ENCODE data around the gene SSBP3. TPM values are rescaled to one million over a fixed set of nuclear protein-coding genes. Genes with fewer than 3 reads are reported as not detected.

SSBP3 gene
- total RNA-seq, 1 experiment from 2014 or later = 37.5 TPM

DNA sequence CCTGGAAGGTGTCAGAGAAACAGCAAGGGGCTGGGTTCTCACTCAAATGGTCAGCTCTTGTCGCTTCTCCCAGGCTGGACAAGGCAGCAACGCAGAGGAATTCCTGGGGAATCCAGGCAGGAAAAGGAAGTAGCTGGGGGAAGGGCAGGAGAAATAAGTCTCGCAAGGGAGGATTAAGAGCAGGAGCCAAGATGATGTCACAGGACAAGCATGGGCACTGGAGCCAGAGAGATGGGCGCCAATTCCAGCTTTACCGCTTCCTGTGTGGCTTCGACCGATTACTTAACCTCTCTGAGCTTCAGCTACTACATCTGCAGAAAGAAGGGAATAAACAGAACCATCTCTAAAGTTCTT is 70.5 kb downstream of the SSBP3 start:
- POLR2A ChIA-PET = no interaction called here
- Histone ChIP-seq H4K20me1 (ENCODE audit: insufficient read depth) (no peaks in the 10 kb centered on the region), H2AFZ (ENCODE audit: low read depth, low read length, poor library complexity, severe bottlenecking) (no peak overlapping the region), H3K4me1 (ENCODE audit: control insufficient read depth in 1 of 2, insufficient read depth in 2 of 2, low read length in 2 of 2) (peaks cover 0 to 3% of the 10 kb centered on the region in 2 experiments; a peak in 1 of 4 replicates), H3K27me3 (ENCODE audit: insufficient read depth, low read length) (no peaks in the 10 kb centered on the region), H3K9ac (ENCODE audit: low read length) (no peak overlapping the region), H3K9me3 (ENCODE audit: control insufficient read depth in 1 of 2, insufficient read depth in 1 of 2, low read depth in 1 of 2, low read length in 2 of 2) (no peaks in the 10 kb centered on the region), H3K4me3 (replicated peaks in 1 of 2; ENCODE audit: low read depth in 1 of 2, low read length in 2 of 2) (no peak overlapping the region), H3K79me2 (ENCODE audit: insufficient read depth, low read length) (no peaks in the 10 kb centered on the region), H3K36me3 (ENCODE audit: control insufficient read depth in 1 of 2, insufficient read depth in 2 of 2, low read length in 2 of 2) (no peaks in the 10 kb centered on the region), H3K4me2 (ENCODE audit: low read length) (no peak overlapping the region), H3K27ac (ENCODE audit: low read depth, low read length) (no peak overlapping the region), H3K9me2 (ENCODE audit: insufficient read depth) (no peaks in the 10 kb centered on the region)
- RAD21 ChIA-PET (ENCODE audit: low non-redundant PET in 1 of 2, low total read pairs in 2 of 2, uncharacterized antibody in 2 of 2, unreplicated experiment in 2 of 2) = no interaction called here
- intact Hi-C loops (cut with micrococcal nuclease) = no loop called here
- CTCF ChIA-PET = no interaction called here
- no peak for TF ChIP-seq ELF1 (IDR thresholded peaks at IDR 0.05; ENCODE audit: borderline replicate concordance, low read depth)
- no peak for ATAC-seq
- DNase-seq (ENCODE audit: low read depth, low spot score) = no peak
- no TSS peak for BruUV-seq (replicated peaks)

GRCh38 chr1:54335011-54335754 is 71.0 kb downstream of the SSBP3 start:
- no peaks in the 10 kb centered on the region for H4K20me1 ChIP-seq (ENCODE audit: insufficient read depth)
- H3K4me3 ChIP-seq (replicated peaks in 1 of 2; ENCODE audit: low read depth in 1 of 2, low read length in 2 of 2) = no peak overlapping the region
- no peak for DNase-seq (ENCODE audit: low read depth, low spot score)
- H3K27me3 ChIP-seq (ENCODE audit: insufficient read depth, low read length) = no peaks in the 10 kb centered on the region
- ChIA-PET POLR2A (no interaction called here), RAD21 (ENCODE audit: low non-redundant PET in 1 of 2, low total read pairs in 2 of 2, uncharacterized antibody in 2 of 2, unreplicated experiment in 2 of 2) (no interaction called here), CTCF (no interaction called here)
- TF ChIP-seq SP1 (IDR thresholded peaks at IDR 0.05; ENCODE audit: low read depth) (no peak), ZFX (IDR thresholded peaks at IDR 0.05) (no peak), EZH2 (IDR thresholded peaks at IDR 0.05) (no peak), POLR2A (IDR thresholded peaks at IDR 0.05; ENCODE audit: borderline replicate concordance, extremely low read depth, insufficient read depth, insufficient read length) (no peak), EGR1 (IDR thresholded peaks at IDR 0.05; ENCODE audit: low read depth) (no peak), FOSL1 (IDR thresholded peaks at IDR 0.05; ENCODE audit: low read depth) (no peak), RAD21 (IDR thresholded peaks at IDR 0.05; ENCODE audit: low read depth) (no peak), JUND (IDR thresholded peaks at IDR 0.05) (no peak), EZH2phosphoT487 (IDR thresholded peaks at IDR 0.05; ENCODE audit: borderline replicate concordance) (no peak), POLR2AphosphoS5 (IDR thresholded peaks at IDR 0.05; ENCODE audit: low read depth, low read length) (no peak)
- TF ChIP-seq, protein P1, sequence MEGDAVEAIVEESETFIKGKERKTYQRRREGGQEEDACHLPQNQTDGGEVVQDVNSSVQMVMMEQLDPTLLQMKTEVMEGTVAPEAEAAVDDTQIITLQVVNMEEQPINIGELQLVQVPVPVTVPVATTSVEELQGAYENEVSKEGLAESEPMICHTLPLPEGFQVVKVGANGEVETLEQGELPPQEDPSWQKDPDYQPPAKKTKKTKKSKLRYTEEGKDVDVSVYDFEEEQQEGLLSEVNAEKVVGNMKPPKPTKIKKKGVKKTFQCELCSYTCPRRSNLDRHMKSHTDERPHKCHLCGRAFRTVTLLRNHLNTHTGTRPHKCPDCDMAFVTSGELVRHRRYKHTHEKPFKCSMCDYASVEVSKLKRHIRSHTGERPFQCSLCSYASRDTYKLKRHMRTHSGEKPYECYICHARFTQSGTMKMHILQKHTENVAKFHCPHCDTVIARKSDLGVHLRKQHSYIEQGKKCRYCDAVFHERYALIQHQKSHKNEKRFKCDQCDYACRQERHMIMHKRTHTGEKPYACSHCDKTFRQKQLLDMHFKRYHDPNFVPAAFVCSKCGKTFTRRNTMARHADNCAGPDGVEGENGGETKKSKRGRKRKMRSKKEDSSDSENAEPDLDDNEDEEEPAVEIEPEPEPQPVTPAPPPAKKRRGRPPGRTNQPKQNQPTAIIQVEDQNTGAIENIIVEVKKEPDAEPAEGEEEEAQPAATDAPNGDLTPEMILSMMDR (IDR thresholded peaks at IDR 0.05 in 2 of 3, conservative IDR thresholded peaks at IDR 0.05 in 1 of 3; ENCODE audit: borderline replicate concordance in 1 of 3, insufficient read depth in 1 of 3, low read depth in 2 of 3, low read length in 2 of 3) = no peak
- peaks cover 0 to 3% of the 10 kb centered on the region in 2 experiments; a peak in 1 of 4 replicates for H3K4me1 ChIP-seq (ENCODE audit: control insufficient read depth in 1 of 2, insufficient read depth in 2 of 2, low read length in 2 of 2)
- BruUV-seq (replicated peaks) = no TSS peak
- H3K9me3 ChIP-seq (ENCODE audit: control insufficient read depth in 1 of 2, insufficient read depth in 1 of 2, low read depth in 1 of 2, low read length in 2 of 2) = no peaks in the 10 kb centered on the region
- ATAC-seq = no peak
- intact Hi-C loops (cut with micrococcal nuclease) = no loop called here
- no peak overlapping the region for H3K4me2 ChIP-seq (ENCODE audit: low read length)
- no peak overlapping the region for H2AFZ ChIP-seq (ENCODE audit: low read depth, low read length, poor library complexity, severe bottlenecking)
- H3K36me3 ChIP-seq (ENCODE audit: control insufficient read depth in 1 of 2, insufficient read depth in 2 of 2, low read length in 2 of 2) = no peaks in the 10 kb centered on the region
- no peak overlapping the region for H3K27ac ChIP-seq (ENCODE audit: low read depth, low read length)
- H3K79me2 ChIP-seq (ENCODE audit: insufficient read depth, low read length) = no peaks in the 10 kb centered on the region
- no peak overlapping the region for H3K9ac ChIP-seq (ENCODE audit: low read length)
- H3K9me2 ChIP-seq (ENCODE audit: insufficient read depth) = no peaks in the 10 kb centered on the region
